Spleen (tissue), 11 donors: ENCODE data around the gene SLC25A24. TPM values are rescaled to one million over a fixed set of nuclear protein-coding genes. Genes with fewer than 3 reads are reported as not detected.

ENCODE experiments used
- DNase-seq: peaks from one replicate; pipeline ENCODE4 v3.0.0-alpha.2; 2020
- H3K27ac ChIP-seq, 8 donors: fragments of 200-600 bp; sonication (generic) in 7 of 8; 1 replicate in 4 of 8; 2 replicates in 4 of 8; pipeline versions ENCODE4 v1.5.0 to v1.8.0; 2016 to 2021; ENCODE audit warnings: inconsistent platforms in 4 of 8, mild to moderate bottlenecking in 4 of 8, moderate library complexity in 1 of 8
- H3K27me3 ChIP-seq, 7 donors: fragments of 200-600 bp; sonication (generic) in 6 of 7; replicated peaks in 1 of 7; 1 replicate in 4 of 7; 2 replicates in 3 of 7; pipeline versions ENCODE4 v1.5.0 to v1.8.0; 2016 to 2021; ENCODE audit warnings: inconsistent platforms in 3 of 7, mild to moderate bottlenecking in 1 of 7
- H3K36me3 ChIP-seq, 6 donors: fragments of 200-600 bp; sonication (generic) in 5 of 6; 1 replicate in 4 of 6; 2 replicates in 2 of 6; pipeline versions ENCODE4 v1.5.0 to v1.8.0; 2016 to 2021; ENCODE audit warnings: inconsistent platforms in 2 of 6
- H3K4me1 ChIP-seq, 6 donors: fragments of 200-600 bp; sonication (generic) in 5 of 6; 1 replicate in 3 of 6; 2 replicates in 3 of 6; pipeline versions ENCODE4 v1.5.0 to v1.8.0; 2016 to 2021; ENCODE audit warnings: inconsistent platforms in 3 of 6
- H3K4me3 ChIP-seq, 8 donors: fragments of 200-600 bp; sonication (generic) in 7 of 8; 1 replicate in 4 of 8; 2 replicates in 4 of 8; pipeline versions ENCODE4 v1.5.0 to v1.8.0; 2016 to 2021; ENCODE audit warnings: inconsistent platforms in 4 of 8, mild to moderate bottlenecking in 4 of 8, moderate library complexity in 2 of 8
- H3K9me3 ChIP-seq, 8 donors: fragments of 200-600 bp; sonication (generic) in 7 of 8; 1 replicate in 4 of 8; 2 replicates in 4 of 8; pipeline versions ENCODE4 v1.5.0 to v1.8.0; 2016 to 2021; ENCODE audit warnings: inconsistent platforms in 4 of 8
- CTCF ChIP-seq, 11 experiments: fragments of 200-600 bp in 7 of 11; fragments of 450-650 bp in 4 of 11; sonication (generic) in 4 of 11; IDR thresholded peaks in 8 of 11; conservative IDR thresholded peaks in 3 of 11; 1 replicate in 7 of 11; 2 replicates in 4 of 11; pipeline versions ENCODE4 v1.4.0 to v1.8.0; 2016 to 2021; ENCODE audit warnings: antibody characterized with exemption in 11 of 11, inconsistent platforms in 4 of 11, mild to moderate bottlenecking in 1 of 11
- POLR2A ChIP-seq, 3 donors: fragments of 450-650 bp; IDR thresholded peaks; one replicate each; pipeline ENCODE4 v1.5.1; 2017; ENCODE audit warnings: antibody characterized with exemption in 3 of 3, mild to moderate bottlenecking in 1 of 3
- POLR2AphosphoS5 ChIP-seq, 3 donors: sonication (generic); formaldehyde crosslinking; IDR thresholded peaks; one replicate each; pipeline ENCODE4 v1.5.1; 2017; ENCODE audit warnings: antibody characterized with exemption in 3 of 3
- WGBS, 5 donors: extraction: QIAGEN DNeasy Blood & Tissue Kit in 3 of 5; methylation state at CpG; one replicate each; pipeline versions ENCODE4 v1.1.5 to v1.1.7; 2013 to 2018; 5-methylcytosine and 5-hydroxymethylcytosine counted together
- intact Hi-C: fragments of 100-400 bp; cut with DNase I; formaldehyde crosslinking; loops from one replicate; pipeline ENCODE4 v1.15.0; 2023; ENCODE audit warnings: low total_unique reads
- polyA plus RNA-seq, 3 donors: library from polyadenylated mRNA; stranded (reverse); fragments of 200-250 nt; gene quantifications; one replicate each; pipeline ENCODE4 v1.2.1, GENCODE V29; 2013
- total RNA-seq, 7 donors: library from RNA; depleted of rRNA in 3 of 7; stranded (reverse); fragments of >200 nt in 3 of 7; fragmentation: NEBNext Ultra II Directional in 4 of 7; extraction: Animal tissue kit (Norgen Biotek cat#: 25700) in 4 of 7; gene quantifications; one replicate each; pipeline versions ENCODE4 v1.1.0 to v1.2.1, GENCODE V29; 2016 to 2021
- donor health status: healthy with polysubstance abuse.
- donor health status: DM: no; HTN: no; CAD: no; lungs with moderate emphysema.
- donor health status: DM: no; HTN: no; CAD: no.
- donor health status: Bipolar disorder and iron deficiency.
- donor health status: healthy.
- donor health status: DM: no; HTN: no; CAD: no.
- donor health status: DM: yes; HTN: yes; CAD: no.

Gene SLC25A24
- total and polyA plus RNA-seq, 10 donors: 12.2 to 44.4 (median 33.4) TPM

GRCh38 chr1:108192581-108192980 is 7.6 kb downstream of the SLC25A24 start:
- Histone ChIP-seq H3K4me3 (no peak overlapping the region), H3K9me3 (peaks cover 2 to 46% (median 14%) of the 10 kb centered on the region in 8 donors), H3K27ac (peak overlapping the region in 1 of 8 donors; percentile 31), H3K36me3 (peaks cover 0 to 81% (median 11%) of the 10 kb centered on the region in 6 donors), H3K4me1 (peaks cover 0 to 28% (median 10%) of the 10 kb centered on the region in 6 donors), H3K27me3 (no peaks in the 10 kb centered on the region)
- no peak for TF ChIP-seq CTCF (IDR thresholded peaks at IDR 0.05 in 8 of 11, conservative IDR thresholded peaks at IDR 0.05 in 3 of 11)
- TF ChIP-seq POLR2AphosphoS5 (IDR thresholded peaks at IDR 0.05): peak in 1 of 3 donors; percentile 23
- no peak for DNase-seq
- intact Hi-C loops: no loop called here
- WGBS, 5 donors: 87 to 98% (median 97%) methylated on average over 3 to 28 of the region's 28 CpGs

DNA sequence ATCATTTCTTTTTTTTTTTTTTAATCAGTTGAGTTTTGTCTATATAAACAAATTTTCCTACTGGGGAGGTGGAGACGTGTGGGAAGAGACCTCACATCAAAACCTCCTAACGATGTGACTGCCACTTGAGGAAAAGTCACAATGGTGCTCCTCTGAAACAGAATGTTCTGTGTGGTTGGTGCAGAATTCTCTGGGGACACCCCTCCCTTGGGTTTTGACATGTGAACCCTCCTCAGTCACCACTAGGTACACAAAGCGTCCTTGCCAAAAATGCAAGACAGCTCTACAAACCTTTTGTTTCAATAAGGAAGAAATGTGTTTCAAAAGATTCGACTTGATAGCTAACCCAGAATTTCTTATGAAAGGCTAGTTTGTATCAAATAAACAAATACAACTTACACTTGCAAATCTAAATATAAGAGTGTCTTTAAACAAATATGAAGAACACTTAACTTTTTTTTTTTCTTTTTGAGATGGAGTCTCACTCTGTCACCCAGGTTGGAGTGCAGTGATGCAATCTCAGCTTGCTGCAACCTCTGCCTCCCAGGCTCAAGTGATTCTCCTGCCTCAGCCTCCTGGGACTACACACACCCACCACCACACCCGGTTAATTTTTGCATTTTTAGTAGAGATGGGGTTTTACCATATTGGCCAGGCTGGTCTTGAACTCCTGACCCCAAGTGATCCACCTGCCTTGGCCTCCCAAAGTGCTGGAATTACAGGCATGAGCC is 9.3 kb downstream of the SLC25A24 start:
- Histone ChIP-seq H3K36me3 (peaks cover 0 to 75% (median 11%) of the 10 kb centered on the region in 6 donors), H3K9me3 (peaks cover 2 to 46% (median 14%) of the 10 kb centered on the region in 8 donors), H3K27ac (peak overlapping the region in 3 of 8 donors; percentile 15 to 51 (median 32)), H3K4me1 (peaks cover 0 to 17% (median 0%) of the 10 kb centered on the region in 6 donors), H3K4me3 (no peak overlapping the region), H3K27me3 (no peaks in the 10 kb centered on the region)
- WGBS, 5 donors: 74 to 84% (median 74%) methylated on average over 5 of the region's 5 CpGs
- no peak for TF ChIP-seq POLR2AphosphoS5 (IDR thresholded peaks at IDR 0.05)
- no peak for TF ChIP-seq CTCF (IDR thresholded peaks at IDR 0.05 in 8 of 11, conservative IDR thresholded peaks at IDR 0.05 in 3 of 11)
- TF ChIP-seq POLR2A (IDR thresholded peaks at IDR 0.05): no peak
- no peak for DNase-seq
- intact Hi-C loops: no loop called here

DNA sequence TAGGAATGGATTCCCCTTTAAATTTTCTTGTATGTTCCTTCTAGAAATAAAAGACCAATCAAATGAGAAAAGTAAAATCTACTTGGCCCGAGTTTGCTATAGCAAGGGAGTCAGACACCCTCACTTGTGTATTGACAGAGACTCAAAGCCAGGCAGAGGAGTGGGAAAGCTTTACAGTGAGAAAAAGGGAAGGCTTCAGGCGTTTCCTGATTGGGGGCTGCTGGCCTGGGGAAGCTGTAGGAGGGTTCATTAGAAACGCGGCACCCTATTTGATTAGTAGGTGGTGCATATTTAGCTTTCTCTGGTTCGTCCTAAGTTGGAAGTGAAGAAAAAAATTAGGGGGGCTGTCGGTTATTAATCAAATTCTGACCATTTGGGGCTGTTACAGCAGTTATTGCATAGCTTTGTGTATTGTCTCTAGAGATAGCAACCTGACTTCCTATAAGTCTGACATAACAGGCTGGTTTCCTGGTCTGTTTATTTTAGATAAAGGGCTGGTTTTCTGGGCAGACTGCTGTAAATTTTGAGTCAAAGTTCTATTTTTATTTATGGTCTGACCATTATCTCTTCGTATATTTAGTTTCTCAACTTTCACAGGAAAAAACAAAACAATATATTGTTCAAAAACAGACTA is 10.0 kb downstream of the SLC25A24 start:
- no peak overlapping the region for H3K4me3 ChIP-seq
- no peak for DNase-seq
- 79 to 90% (median 88%) methylated on average over 7 of the region's 7 CpGs for WGBS, 5 donors
- H3K27me3 ChIP-seq: no peaks in the 10 kb centered on the region
- peaks cover 2 to 46% (median 14%) of the 10 kb centered on the region in 8 donors for H3K9me3 ChIP-seq
- H3K4me1 ChIP-seq: peaks cover 0 to 17% (median 0%) of the 10 kb centered on the region in 6 donors
- intact Hi-C loops: no loop called here
- TF ChIP-seq POLR2AphosphoS5 (IDR thresholded peaks at IDR 0.05) (no peak), POLR2A (IDR thresholded peaks at IDR 0.05) (no peak), CTCF (IDR thresholded peaks at IDR 0.05 in 8 of 11, conservative IDR thresholded peaks at IDR 0.05 in 3 of 11) (no peak)
- H3K36me3 ChIP-seq: peaks cover 0 to 75% (median 11%) of the 10 kb centered on the region in 6 donors
- peak overlapping the region in 2 of 8 donors; percentile 22 to 51 for H3K27ac ChIP-seq

DNA sequence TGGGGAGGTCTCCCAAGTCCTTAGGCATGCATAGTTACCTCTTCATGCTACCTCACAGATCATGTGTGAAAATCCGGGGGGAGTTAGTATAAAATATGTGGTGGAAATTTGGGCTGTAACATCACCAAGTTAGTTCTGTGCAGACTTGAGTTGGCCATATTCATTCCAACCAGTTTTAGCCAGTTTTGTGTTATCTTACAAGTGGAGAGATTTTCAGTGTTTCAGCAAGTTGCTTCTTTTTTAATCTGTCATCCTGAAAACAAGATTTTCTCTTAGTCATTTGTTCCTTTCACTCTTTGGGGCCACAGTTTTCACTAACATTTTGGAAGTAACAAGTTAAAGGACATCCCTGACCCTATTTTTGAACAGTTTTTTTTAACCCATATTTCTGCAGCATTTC is 11.3 kb downstream of the SLC25A24 start:
- TF ChIP-seq POLR2AphosphoS5 (IDR thresholded peaks at IDR 0.05): no peak
- no peak for TF ChIP-seq POLR2A (IDR thresholded peaks at IDR 0.05)
- TF ChIP-seq CTCF (IDR thresholded peaks at IDR 0.05 in 8 of 11, conservative IDR thresholded peaks at IDR 0.05 in 3 of 11): no peak

More for the DNA sequence above, 11.3 kb downstream of the SLC25A24 start:
- 87 to 94% (median 88%) methylated on average over 1 of the region's 1 CpG for WGBS, 5 donors
- H3K4me1 ChIP-seq: peaks cover 0 to 17% (median 0%) of the 10 kb centered on the region in 6 donors
- H3K27me3 ChIP-seq: no peaks in the 10 kb centered on the region
- peaks cover 0 to 75% (median 18%) of the 10 kb centered on the region in 6 donors for H3K36me3 ChIP-seq
- peaks cover 2 to 52% (median 13%) of the 10 kb centered on the region in 8 donors for H3K9me3 ChIP-seq
- intact Hi-C loops: no loop called here
- DNase-seq: no peak
- H3K4me3 ChIP-seq: no peak overlapping the region
- no peak overlapping the region for H3K27ac ChIP-seq
